MM.1S (cell line): Measurements from ENCODE around the gene MTA2.

Source experiments
- DNase-seq: peaks from one replicate; pipeline ENCODE4 v3.0.0-alpha.2; 2015
- H2AFZ ChIP-seq: fragments of 300-600 bp; sonication (generic); 2 replicates; pipeline ENCODE4 v1.6.0; 2016; ENCODE audit warnings: antibody characterized with exemption, low read length
- H3F3A ChIP-seq: fragments of 300-600 bp; sonication (generic); 2 replicates; pipeline ENCODE4 v1.6.1; 2016; ENCODE audit warnings: mild to moderate bottlenecking, antibody characterized with exemption, low read length, moderate library complexity, mixed read lengths; ENCODE audit not compliant: insufficient read depth
- H3K27ac ChIP-seq: fragments of 300-600 bp; sonication (generic); 2 replicates; pipeline ENCODE4 v1.5.1; 2016; ENCODE audit warnings: mild to moderate bottlenecking, low read length
- H3K27me3 ChIP-seq: fragments of 300-600 bp; sonication (generic); replicated peaks from 2 replicates; pipeline ENCODE4 v1.6.0; 2016; ENCODE audit warnings: low read length; ENCODE audit not compliant: insufficient read depth
- H3K36me3 ChIP-seq: fragments of 300-600 bp; sonication (generic); replicated peaks from 2 replicates; pipeline ENCODE4 v1.6.1; 2016; ENCODE audit warnings: mild to moderate bottlenecking, low read length, mixed read lengths; ENCODE audit not compliant: insufficient read depth
- H3K4me1 ChIP-seq: fragments of 300-600 bp; sonication (generic); 2 replicates; pipeline ENCODE4 v1.6.1; 2016; ENCODE audit warnings: low read length, mixed read lengths
- H3K4me2 ChIP-seq: fragments of 300-600 bp; sonication (generic); 2 replicates; pipeline ENCODE4 v1.6.0; 2016; ENCODE audit warnings: low read depth, low read length
- H3K4me3 ChIP-seq: fragments of 300-600 bp; sonication (generic); 2 replicates; pipeline ENCODE4 v1.5.1; 2016; ENCODE audit warnings: low read length, mixed read lengths
- H3K79me2 ChIP-seq: fragments of 300-600 bp; sonication (generic); 2 replicates; pipeline ENCODE4 v1.6.1; 2016; ENCODE audit warnings: mixed run types, low read length, mixed read lengths
- H3K9ac ChIP-seq: fragments of 300-600 bp; sonication (generic); 2 replicates; pipeline ENCODE4 v1.6.1; 2016; ENCODE audit warnings: low read length, mixed read lengths
- H3K9me2 ChIP-seq: fragments of 300-600 bp; sonication (generic); replicated peaks from 2 replicates; pipeline ENCODE4 v1.6.1; 2016; ENCODE audit warnings: mild to moderate bottlenecking, low read length, mixed read lengths; ENCODE audit not compliant: insufficient read depth
- H3K9me3 ChIP-seq: fragments of 300-600 bp; sonication (generic); replicated peaks from 2 replicates; pipeline ENCODE4 v1.6.1; 2016; ENCODE audit warnings: mild to moderate bottlenecking, low read length, mixed read lengths; ENCODE audit not compliant: insufficient read depth
- H4K20me1 ChIP-seq: fragments of 300-600 bp; sonication (generic); 2 replicates; pipeline ENCODE4 v1.6.1; 2016; ENCODE audit warnings: mild to moderate bottlenecking, low read length, moderate library complexity, mixed read lengths; ENCODE audit not compliant: insufficient read depth
- EZH2 ChIP-seq: fragments of 300-600 bp; sonication (generic); optimal IDR thresholded peaks from 2 replicates; pipeline ENCODE3; 2017; ENCODE audit warnings: low read depth, mild to moderate bottlenecking, antibody characterized with exemption, low read length, mixed read lengths
- EZH2phosphoT487 ChIP-seq: fragments of 300-600 bp; sonication (generic); IDR thresholded peaks from 2 replicates; pipeline ENCODE4 v1.6.1; 2018; ENCODE audit warnings: antibody characterized with exemption, low read length
- TF ChIP-seq, protein P1 (sequence below): fragments of 300-600 bp; sonication (generic); IDR thresholded peaks from 2 replicates; pipeline ENCODE4 v1.5.1; 2016; ENCODE audit warnings: antibody characterized with exemption, low read length, mixed read lengths

MTA2 gene

GRCh38 chr11:62592989-62593421, 8.7 kb downstream of the MTA2 start:
- no peaks in the 10 kb centered on the region for H3K9me2 ChIP-seq
- peak overlapping the region; percentile 81; the same call in 1 of the 2 replicates for H3K27ac ChIP-seq
- H3K4me3 ChIP-seq, result peak overlapping the region; percentile 58; the same call in 1 of the 2 replicates
- peaks cover 26% of the 10 kb centered on the region for H3F3A ChIP-seq
- H3K79me2 ChIP-seq, result peaks cover 45% of the 10 kb centered on the region
- H3K9ac ChIP-seq, result peak overlapping the region; percentile 70; the same call in 1 of the 2 replicates
- H3K4me1 ChIP-seq, result peaks cover 15% of the 10 kb centered on the region
- H3K9me3 ChIP-seq, result no peaks in the 10 kb centered on the region
- no peak for DNase-seq
- peak overlapping the region; percentile 80 for H3K4me2 ChIP-seq
- no peak for TF ChIP-seq EZH2phosphoT487
- no peak for TF ChIP-seq EZH2
- TF ChIP-seq, protein P1, sequence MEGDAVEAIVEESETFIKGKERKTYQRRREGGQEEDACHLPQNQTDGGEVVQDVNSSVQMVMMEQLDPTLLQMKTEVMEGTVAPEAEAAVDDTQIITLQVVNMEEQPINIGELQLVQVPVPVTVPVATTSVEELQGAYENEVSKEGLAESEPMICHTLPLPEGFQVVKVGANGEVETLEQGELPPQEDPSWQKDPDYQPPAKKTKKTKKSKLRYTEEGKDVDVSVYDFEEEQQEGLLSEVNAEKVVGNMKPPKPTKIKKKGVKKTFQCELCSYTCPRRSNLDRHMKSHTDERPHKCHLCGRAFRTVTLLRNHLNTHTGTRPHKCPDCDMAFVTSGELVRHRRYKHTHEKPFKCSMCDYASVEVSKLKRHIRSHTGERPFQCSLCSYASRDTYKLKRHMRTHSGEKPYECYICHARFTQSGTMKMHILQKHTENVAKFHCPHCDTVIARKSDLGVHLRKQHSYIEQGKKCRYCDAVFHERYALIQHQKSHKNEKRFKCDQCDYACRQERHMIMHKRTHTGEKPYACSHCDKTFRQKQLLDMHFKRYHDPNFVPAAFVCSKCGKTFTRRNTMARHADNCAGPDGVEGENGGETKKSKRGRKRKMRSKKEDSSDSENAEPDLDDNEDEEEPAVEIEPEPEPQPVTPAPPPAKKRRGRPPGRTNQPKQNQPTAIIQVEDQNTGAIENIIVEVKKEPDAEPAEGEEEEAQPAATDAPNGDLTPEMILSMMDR, result no peak
- H4K20me1 ChIP-seq, result no peaks in the 10 kb centered on the region
- peaks cover 17% of the 10 kb centered on the region; the same call in 1 of the 2 replicates for H3K36me3 ChIP-seq
- H3K27me3 ChIP-seq, result no peaks in the 10 kb centered on the region
- H2AFZ ChIP-seq, result no peak overlapping the region

- peak overlapping the region; percentile 29 for H2AFZ ChIP-seq
Measured at GRCh38 chr11:62592146-62592815, 9.4 kb downstream of the MTA2 start.

GRCh38 chr11:62591448-62592145, 10.1 kb downstream of the MTA2 start, which contains the start of gene TUT1:
TSS of gene TUT1 (minus strand) at chr11:62591523. CDS start at chr11:62591485, 38 bp downstream.
- Histone ChIP-seq H3K27ac (peak within 1 kb of the TSS; percentile 83), H2AFZ (peak within 1 kb of the TSS; percentile 43), H3K9ac (peak within 1 kb of the TSS; percentile 91), H3K4me2 (peak within 1 kb of the TSS; percentile 80), H3K79me2 (peaks cover 40% of the 10 kb centered on the region), H3K4me3 (peak within 1 kb of the TSS; percentile 94), H3K9me2 (no peaks in the 10 kb centered on the region), H3K9me3 (no peaks in the 10 kb centered on the region), H3K36me3 (peaks cover 14% of the 10 kb centered on the region; the same call in 1 of the 2 replicates), H3K4me1 (peaks cover 15% of the 10 kb centered on the region), H3K27me3 (no peaks in the 10 kb centered on the region), H3F3A (peaks cover 26% of the 10 kb centered on the region), H4K20me1 (no peaks in the 10 kb centered on the region)
- TF ChIP-seq EZH2phosphoT487 (no peak), EZH2 (no peak)
- TF ChIP-seq, protein P1, result 0 out of 2 replicates have a peak, but pooled peaks have one; percentile 9
- peak; percentile 100 for DNase-seq

More at GRCh38 chr11:62592146-62592815, 9.4 kb downstream of the MTA2 start:
- no peaks in the 10 kb centered on the region for H3K27me3 ChIP-seq
- TF ChIP-seq EZH2 (no peak), EZH2phosphoT487 (no peak)
- TF ChIP-seq, protein P1, result no peak; the same call in 1 of the 2 replicates
- peak overlapping the region; percentile 70 for H3K9ac ChIP-seq
- H3K9me3 ChIP-seq, result no peaks in the 10 kb centered on the region
- H3K79me2 ChIP-seq, result peaks cover 43% of the 10 kb centered on the region
- DNase-seq, result no peak
- no peaks in the 10 kb centered on the region for H3K9me2 ChIP-seq
- peak overlapping the region; percentile 81 for H3K27ac ChIP-seq
- H3F3A ChIP-seq, result peaks cover 26% of the 10 kb centered on the region
- peak overlapping the region; percentile 80 for H3K4me2 ChIP-seq
- no peaks in the 10 kb centered on the region for H4K20me1 ChIP-seq
- peaks cover 15% of the 10 kb centered on the region for H3K4me1 ChIP-seq
- peak overlapping the region; percentile 58 for H3K4me3 ChIP-seq
- H3K36me3 ChIP-seq, result peaks cover 14% of the 10 kb centered on the region; the same call in 1 of the 2 replicates
